HUES64 (cell line): ENCODE data around the gene TRIM28. TPM values are rescaled to one million over a fixed set of nuclear protein-coding genes. Genes with fewer than 3 reads are reported as not detected.
"Not testable (repeated sequence)": the region's sequence is repeated elsewhere in the genome, so short reads cannot be mapped to it uniquely, and the experiment has no call there.

Source experiments
- H3K27ac ChIP-seq: 2 replicates; pipeline ENCODE4 v1.7.0; 2013; ENCODE audit warnings: low read depth, low read length, inconsistent platforms
- H3K27me3 ChIP-seq: 2 replicates; pipeline ENCODE4 v1.6.1; 2013; ENCODE audit warnings: mild to moderate bottlenecking, low read length; ENCODE audit not compliant: insufficient read depth
- H3K36me3 ChIP-seq: 2 replicates; pipeline ENCODE4 v1.6.1; 2013; ENCODE audit warnings: mild to moderate bottlenecking, low read length; ENCODE audit not compliant: insufficient read depth
- H3K4me1 ChIP-seq: 2 replicates; pipeline ENCODE4 v1.6.1; 2013; ENCODE audit warnings: mild to moderate bottlenecking, low read length, moderate library complexity; ENCODE audit not compliant: insufficient read depth
- H3K4me3 ChIP-seq: 2 replicates; pipeline ENCODE4 v1.5.1; 2013; ENCODE audit warnings: mild to moderate bottlenecking, low read length, moderate library complexity
- H3K9ac ChIP-seq: 2 replicates; pipeline ENCODE4 v1.6.1; 2013; ENCODE audit warnings: mild to moderate bottlenecking, low read depth, low read length
- H3K9me3 ChIP-seq: 2 replicates; pipeline ENCODE4 v1.6.1; 2013; ENCODE audit warnings: low read depth, low read length; ENCODE audit not compliant: insufficient read depth
- WGBS: fragments of 150-250, 120-280 bp; methylation state at CpG from one replicate; pipeline ENCODE4 v1.1.7; 2013; ENCODE audit warnings: missing lambda C conversion rate; 5-methylcytosine and 5-hydroxymethylcytosine counted together
- polyA plus RNA-seq, 2 experiments: library from polyadenylated mRNA; stranded (reverse); fragments of 50-300 nt; gene quantifications; one replicate each; pipeline ENCODE4 v1.2.3, GENCODE V29; 2013

The TRIM28 gene
- 815 TPM for polyA plus RNA-seq (2013, experiment 1 of 2)
- 757 TPM for polyA plus RNA-seq (2013, experiment 2 of 2)

DNA sequence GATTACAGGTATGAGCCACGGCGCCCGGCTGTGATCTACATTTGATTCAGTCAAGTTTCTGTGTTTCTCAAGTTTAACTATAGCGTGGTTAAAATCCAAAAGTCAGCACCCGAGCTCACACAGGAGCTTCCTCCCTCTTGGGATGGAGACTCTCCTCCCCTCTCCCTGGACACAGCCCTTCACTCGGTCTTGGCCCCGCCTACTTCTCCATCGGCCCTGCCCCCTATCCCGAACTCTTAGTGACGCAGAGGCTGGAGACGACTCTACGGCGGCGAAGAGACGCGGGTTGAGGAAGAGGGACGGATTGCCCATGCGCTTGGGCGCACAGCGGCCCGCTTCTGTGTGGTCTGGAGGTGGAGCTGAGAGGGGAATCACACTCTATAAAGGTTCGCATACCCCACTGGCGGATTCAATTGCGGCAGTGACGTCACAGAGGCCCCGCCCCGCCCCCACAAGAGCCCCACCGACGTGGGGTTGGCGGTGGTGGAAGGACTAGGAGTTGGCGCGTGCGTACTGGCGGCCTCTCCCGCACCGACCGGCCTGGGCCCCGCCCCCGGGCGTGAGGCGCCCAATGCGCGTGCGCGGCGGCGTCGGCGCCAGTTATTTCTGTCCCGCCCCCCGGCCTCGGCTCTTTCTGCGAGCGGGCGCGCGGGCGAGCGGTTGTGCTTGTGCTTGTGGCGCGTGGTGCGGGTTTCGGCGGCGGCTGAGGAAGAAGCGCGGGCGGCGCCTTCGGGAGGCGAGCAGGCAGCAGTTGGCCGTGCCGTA is at the start of gene TRIM28:
TSS of gene TRIM28 (plus strand) at position 239 of the 765 bp plus-strand sequence. CDS start 694 bp downstream, outside the sequence.
- whole genome bisulfite sequencing: under 1% methylated on average over 73 of the region's 73 CpGs
- H3K27ac ChIP-seq: peak within 1 kb of the TSS; percentile 97
- peaks cover 36% of the 10 kb centered on the region for H3K36me3 ChIP-seq
- peaks cover 25% of the 10 kb centered on the region for H3K27me3 ChIP-seq
- H3K9me3 ChIP-seq: no peaks in the 10 kb centered on the region
- H3K4me3 ChIP-seq: peak within 1 kb of the TSS; percentile 100
- H3K9ac ChIP-seq: peak within 1 kb of the TSS; percentile 98
- H3K4me1 ChIP-seq: peaks cover 7% of the 10 kb centered on the region; the same call in 1 of the 2 replicates

- no peak overlapping the region for H3K27ac ChIP-seq
- no peak overlapping the region for H3K9ac ChIP-seq
- H3K4me3 ChIP-seq: no peak overlapping the region
- H3K27me3 ChIP-seq: no peaks in the 10 kb centered on the region
- no peaks in the 10 kb centered on the region for H3K36me3 ChIP-seq
- H3K9me3 ChIP-seq: no peaks in the 10 kb centered on the region
- WGBS: 95% methylated on average over 8 of the region's 8 CpGs
- H3K4me1 ChIP-seq: no peaks in the 10 kb centered on the region
Measured at GRCh38 chr19:58497634-58498170, 46.2 kb upstream of the TRIM28 start.

GRCh38 chr19:58498316-58499020 is 45.4 kb upstream of the TRIM28 start:
- H3K4me3 ChIP-seq: peak overlapping the region; percentile 78
- no peaks in the 10 kb centered on the region for H3K4me1 ChIP-seq
- 55% methylated on average over 22 of the region's 22 CpGs for WGBS
- H3K27me3 ChIP-seq: no peaks in the 10 kb centered on the region
- peak overlapping the region; percentile 56 for H3K9ac ChIP-seq
- H3K36me3 ChIP-seq: no peaks in the 10 kb centered on the region
- H3K9me3 ChIP-seq: no peaks in the 10 kb centered on the region
- H3K27ac ChIP-seq: no peak overlapping the region

DNA sequence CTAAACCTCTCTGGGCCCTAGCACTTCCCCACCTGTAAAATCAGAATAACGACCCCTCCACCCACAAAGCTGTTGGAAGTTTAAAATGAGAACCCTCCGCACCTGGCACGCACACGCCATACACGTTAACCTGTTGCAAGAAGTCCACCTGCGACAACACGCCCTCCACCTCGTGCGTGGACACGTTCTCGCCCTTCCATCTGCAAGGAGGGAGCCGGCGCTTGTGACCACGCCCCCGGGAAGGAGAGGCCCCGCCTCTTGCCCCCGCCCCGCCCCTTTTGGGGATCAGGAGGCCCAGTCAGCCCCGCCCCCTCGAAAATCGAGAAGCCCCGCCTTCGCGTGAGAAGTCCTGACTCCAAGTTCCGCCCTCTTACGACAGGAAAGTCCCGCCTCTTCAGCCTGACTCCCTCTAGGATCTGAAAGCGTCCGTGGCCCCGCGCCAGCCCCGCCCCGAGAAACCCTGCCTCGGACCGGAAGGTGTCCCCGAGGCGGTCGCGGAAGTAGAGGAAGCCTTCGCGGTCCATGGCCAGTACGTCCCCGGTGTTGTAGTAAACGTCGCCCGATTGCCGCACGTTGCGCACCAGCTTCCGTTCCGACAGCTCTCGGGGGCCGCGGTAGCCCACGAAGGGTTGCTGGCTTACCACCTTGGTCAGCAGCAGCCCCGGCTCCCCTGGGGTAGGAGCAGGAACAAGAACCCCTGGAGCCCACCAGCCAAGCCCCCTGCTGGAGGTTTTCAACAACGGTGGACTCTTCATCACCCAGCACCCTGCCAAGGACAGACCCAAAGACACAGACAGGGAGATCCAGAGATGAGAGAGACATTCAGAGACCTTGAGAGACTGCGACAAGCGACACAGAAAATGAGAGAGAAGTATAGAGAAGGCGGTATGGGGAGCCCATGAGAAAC is 44.6 kb upstream of the TRIM28 start:
- Histone ChIP-seq H3K27ac (peak overlapping the region; percentile 63), H3K4me3 (peak overlapping the region; percentile 85), H3K9ac (peak overlapping the region; percentile 77), H3K36me3 (no peaks in the 10 kb centered on the region), H3K4me1 (no peaks in the 10 kb centered on the region), H3K9me3 (no peaks in the 10 kb centered on the region), H3K27me3 (no peaks in the 10 kb centered on the region)
- WGBS: under 1% methylated on average over 60 of the region's 60 CpGs

DNA sequence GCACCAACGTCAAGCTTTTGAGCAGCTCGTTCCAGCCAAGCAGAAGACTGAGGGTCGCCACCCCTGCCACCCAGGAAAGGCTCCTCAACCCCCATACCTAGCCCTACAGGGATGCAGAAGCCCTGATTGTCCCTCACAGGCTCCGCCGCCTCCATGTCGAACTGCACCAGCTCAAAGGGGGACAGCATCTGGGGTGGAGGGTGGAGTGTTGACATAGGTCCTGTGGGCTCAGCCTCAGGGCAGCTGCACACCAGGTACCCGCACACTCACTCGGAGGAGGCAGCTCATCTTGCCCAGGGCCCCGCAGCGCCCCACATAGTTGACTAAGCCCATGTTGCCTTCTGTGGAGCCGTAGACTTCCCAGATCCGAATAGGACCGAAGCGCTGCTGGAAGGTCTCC is 43.6 kb upstream of the TRIM28 start:
- Histone ChIP-seq H3K4me3 (peak overlapping the region; percentile 85), H3K9ac (no peak overlapping the region), H3K27ac (no peak overlapping the region), H3K36me3 (no peaks in the 10 kb centered on the region), H3K27me3 (no peaks in the 10 kb centered on the region), H3K9me3 (no peaks in the 10 kb centered on the region), H3K4me1 (no peaks in the 10 kb centered on the region)
- 94% methylated on average over 14 of the region's 14 CpGs for WGBS

- 94% methylated on average over 6 of the region's 8 CpGs for WGBS
- not testable (repeated sequence) for H3K27me3 ChIP-seq, H3K9me3 ChIP-seq, H3K4me3 ChIP-seq, H3K9ac ChIP-seq, H3K36me3 ChIP-seq, H3K4me1 ChIP-seq, H3K27ac ChIP-seq
Measured at GRCh38 chr19:58507602-58508223, 36.2 kb upstream of the TRIM28 start.

DNA sequence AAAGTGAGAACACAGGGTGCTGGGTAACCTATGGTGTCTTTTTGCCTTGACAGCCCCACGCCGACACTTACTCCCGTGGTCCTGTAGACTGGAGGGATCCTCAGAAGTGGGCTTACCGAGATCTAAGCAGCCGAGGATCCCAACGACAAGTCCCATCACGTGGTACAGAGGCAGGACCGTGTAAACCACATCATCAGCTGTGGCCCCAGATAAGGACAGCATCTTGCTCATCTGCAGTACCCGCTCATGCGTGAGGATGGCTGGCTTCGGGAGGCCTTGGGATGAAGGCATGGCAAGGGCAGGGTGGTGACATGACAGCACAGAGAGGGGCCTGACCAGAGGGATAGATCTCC is 34.2 kb upstream of the TRIM28 start:
- Histone ChIP-seq H3K9me3 (no peaks in the 10 kb centered on the region), H3K9ac (no peak overlapping the region)

GRCh38 chr19:58510084-58510862 is 33.6 kb upstream of the TRIM28 start:
- Histone ChIP-seq H3K27ac (no peak overlapping the region), H3K9me3 (no peaks in the 10 kb centered on the region), H3K4me3 (no peak overlapping the region), H3K4me1 (no peaks in the 10 kb centered on the region; the same call in 1 of the 2 replicates), H3K9ac (no peak overlapping the region), H3K27me3 (no peaks in the 10 kb centered on the region), H3K36me3 (no peaks in the 10 kb centered on the region)
- WGBS: 88% methylated on average over 8 of the region's 8 CpGs

More for the DNA sequence above, 34.2 kb upstream of the TRIM28 start:
- no peaks in the 10 kb centered on the region for H3K27me3 ChIP-seq
- no peaks in the 10 kb centered on the region for H3K36me3 ChIP-seq
- no peak overlapping the region for H3K4me3 ChIP-seq
- WGBS: 93% methylated on average over 11 of the region's 11 CpGs
- no peaks in the 10 kb centered on the region for H3K4me1 ChIP-seq
- no peak overlapping the region for H3K27ac ChIP-seq

- no peak within 1 kb of the TSS for H3K9ac ChIP-seq
- no peak within 1 kb of the TSS for H3K27ac ChIP-seq
- H3K4me1 ChIP-seq: peaks cover 2% of the 10 kb centered on the region; the same call in 1 of the 2 replicates
- 0 out of 2 replicates have a peak, but pooled peaks cover under 1% of the 10 kb centered on the region for H3K36me3 ChIP-seq
- no peaks in the 10 kb centered on the region for H3K9me3 ChIP-seq
- 92% methylated on average over 25 of the region's 25 CpGs for WGBS
- H3K27me3 ChIP-seq: no peaks in the 10 kb centered on the region
- H3K4me3 ChIP-seq: no peak within 1 kb of the TSS
Measured at GRCh38 chr19:58511353-58512208, 32.3 kb upstream of the TRIM28 start, which contains the start of gene SLC27A5. Gene SLC27A5 (minus strand): TSS chr19:58511992. CDS start chr19:58511955, 37 bp downstream.
